Endodermal cell (in vitro differentiated cells): ENCODE data around the gene R3HCC1L. TPM values are rescaled to one million over a fixed set of nuclear protein-coding genes. Genes with fewer than 3 reads are reported as not detected.

Source experiments
- DNase-seq: peaks from one replicate; pipeline ENCODE4 v3.0.0-alpha.2; 2017
- H3K27ac ChIP-seq: 2 replicates; pipeline ENCODE4 v1.5.1; 2013; ENCODE audit warnings: mild to moderate bottlenecking, low read depth, low read length, moderate library complexity
- H3K27me3 ChIP-seq: 2 replicates; pipeline ENCODE4 v1.6.1; 2013; ENCODE audit warnings: mild to moderate bottlenecking, low read length, moderate library complexity; ENCODE audit not compliant: insufficient read depth, control insufficient read depth, poor library complexity, severe bottlenecking
- H3K36me3 ChIP-seq: 2 replicates; pipeline ENCODE4 v1.7.0; 2013; ENCODE audit warnings: mild to moderate bottlenecking, low read length, moderate library complexity; ENCODE audit not compliant: control insufficient read depth, insufficient read depth
- H3K4me1 ChIP-seq: one replicate; pipeline ENCODE4 v1.7.0; 2013; ENCODE audit warnings: low read length; ENCODE audit not compliant: control insufficient read depth, insufficient read depth
- H3K4me3 ChIP-seq: 2 replicates; pipeline ENCODE4 v1.5.1; 2013; ENCODE audit warnings: mild to moderate bottlenecking, low read length, moderate library complexity
- H3K9ac ChIP-seq: 2 replicates; pipeline ENCODE4 v1.6.1; 2013; ENCODE audit warnings: mild to moderate bottlenecking, low read length, moderate library complexity; ENCODE audit not compliant: poor library complexity, severe bottlenecking; ENCODE audit errors: extremely low read depth
- H3K9me3 ChIP-seq: 2 replicates; pipeline ENCODE4 v1.6.1; 2013; ENCODE audit warnings: mild to moderate bottlenecking, low read length, moderate library complexity; ENCODE audit not compliant: control insufficient read depth
- H3K27ac Mint-ChIP-seq: 2 replicates; pipeline ENCODE4 v1.8.0; 2020; ENCODE audit warnings: mixed read lengths
- H3K27me3 Mint-ChIP-seq: 2 replicates; pipeline ENCODE4 v1.8.0; 2021; ENCODE audit warnings: mild to moderate bottlenecking, mixed read lengths; ENCODE audit not compliant: insufficient read depth
- H3K36me3 Mint-ChIP-seq: 2 replicates; pipeline ENCODE4 v1.8.0; 2020; ENCODE audit warnings: low read depth, mixed read lengths
- H3K4me1 Mint-ChIP-seq: 2 replicates; pipeline ENCODE4 v1.8.0; 2020; ENCODE audit warnings: mixed read lengths
- H3K4me3 Mint-ChIP-seq: 2 replicates; pipeline ENCODE4 v1.8.0; 2020; ENCODE audit warnings: mild to moderate bottlenecking, moderate library complexity, mixed read lengths
- H3K9me3 Mint-ChIP-seq: 2 replicates; pipeline ENCODE4 v1.8.0; 2020; ENCODE audit warnings: mild to moderate bottlenecking, mixed read lengths
- WGBS, 2 experiments: methylation state at CpG; one replicate each; pipeline versions ENCODE4 v1.1.5 to v1.1.7; 2013; ENCODE audit warnings: missing lambda C conversion rate in 2 of 2, mixed read lengths in 1 of 2; ENCODE audit not compliant: insufficient coverage in 1 of 2, insufficient read length in 1 of 2; 5-methylcytosine and 5-hydroxymethylcytosine counted together
- total RNA-seq, 2 donors: library from RNA; stranded (reverse); fragmentation: NEBNext Ultra II Directional in 1 of 2; extraction: Animal tissue kit (Norgen Biotek cat#: 25700) in 1 of 2; gene quantifications; 2 replicates in 1 of 2; 3 replicates in 1 of 2; pipeline ENCODE4 v1.2.1, GENCODE V29; 2021
- TF ChIP-seq, protein P1 (sequence below): fragments of 200-600 bp; sonication (generic); conservative IDR thresholded peaks from 2 replicates; pipeline ENCODE4 v1.5.0; 2021; ENCODE audit warnings: antibody characterized with exemption, mild to moderate bottlenecking

Gene R3HCC1L
- total RNA-seq, 2 donors from 2014 or later = 16.1 to 18.1 TPM

GRCh38 chr10:98286419-98286818, 152.0 kb downstream of the R3HCC1L start:
- H3K9ac ChIP-seq = no peak overlapping the region
- no peaks in the 10 kb centered on the region for H3K27me3 ChIP-seq
- no peak overlapping the region for H3K4me3 ChIP-seq
- H3K36me3 ChIP-seq = no peaks in the 10 kb centered on the region
- H3K4me1 Mint-ChIP-seq = no peaks in the 10 kb centered on the region
- no peaks in the 10 kb centered on the region for H3K36me3 Mint-ChIP-seq
- 89 to 90% methylated on average over 10 to 12 of the region's 12 CpGs for WGBS, 2 experiments
- no peak overlapping the region for H3K27ac ChIP-seq
- no peak overlapping the region for H3K27ac Mint-ChIP-seq
- TF ChIP-seq, protein P1, sequence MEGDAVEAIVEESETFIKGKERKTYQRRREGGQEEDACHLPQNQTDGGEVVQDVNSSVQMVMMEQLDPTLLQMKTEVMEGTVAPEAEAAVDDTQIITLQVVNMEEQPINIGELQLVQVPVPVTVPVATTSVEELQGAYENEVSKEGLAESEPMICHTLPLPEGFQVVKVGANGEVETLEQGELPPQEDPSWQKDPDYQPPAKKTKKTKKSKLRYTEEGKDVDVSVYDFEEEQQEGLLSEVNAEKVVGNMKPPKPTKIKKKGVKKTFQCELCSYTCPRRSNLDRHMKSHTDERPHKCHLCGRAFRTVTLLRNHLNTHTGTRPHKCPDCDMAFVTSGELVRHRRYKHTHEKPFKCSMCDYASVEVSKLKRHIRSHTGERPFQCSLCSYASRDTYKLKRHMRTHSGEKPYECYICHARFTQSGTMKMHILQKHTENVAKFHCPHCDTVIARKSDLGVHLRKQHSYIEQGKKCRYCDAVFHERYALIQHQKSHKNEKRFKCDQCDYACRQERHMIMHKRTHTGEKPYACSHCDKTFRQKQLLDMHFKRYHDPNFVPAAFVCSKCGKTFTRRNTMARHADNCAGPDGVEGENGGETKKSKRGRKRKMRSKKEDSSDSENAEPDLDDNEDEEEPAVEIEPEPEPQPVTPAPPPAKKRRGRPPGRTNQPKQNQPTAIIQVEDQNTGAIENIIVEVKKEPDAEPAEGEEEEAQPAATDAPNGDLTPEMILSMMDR = no peak
- peaks cover 3% of the 10 kb centered on the region for H3K27me3 Mint-ChIP-seq
- H3K9me3 Mint-ChIP-seq = no peaks in the 10 kb centered on the region
- no peak for DNase-seq
- H3K9me3 ChIP-seq = no peaks in the 10 kb centered on the region
- no peak overlapping the region for H3K4me3 Mint-ChIP-seq
- H3K4me1 ChIP-seq = no peaks in the 10 kb centered on the region

DNA sequence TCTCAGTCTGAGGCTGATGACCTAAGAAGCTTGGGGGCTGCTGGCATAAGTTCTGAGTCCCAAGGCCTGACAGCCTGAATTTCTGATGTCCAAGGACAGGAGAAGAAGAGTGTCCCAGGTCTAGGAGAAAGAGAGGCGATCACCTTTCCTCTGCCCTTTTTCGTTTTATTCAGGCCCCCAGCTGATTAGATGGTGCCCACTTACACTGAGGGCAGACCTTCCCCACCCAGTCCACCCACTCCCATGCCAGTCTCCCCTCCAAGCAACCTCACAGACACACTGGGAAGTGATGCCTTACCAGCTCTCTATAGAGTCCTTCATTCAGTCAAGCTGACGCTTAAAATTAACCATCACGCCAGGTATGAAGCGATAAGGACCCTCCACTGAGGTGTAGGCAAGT, 152.9 kb downstream of the R3HCC1L start:
- Histone ChIP-seq H3K9me3 (no peaks in the 10 kb centered on the region), H3K9ac (no peak overlapping the region), H3K36me3 (no peaks in the 10 kb centered on the region), H3K4me1 (no peaks in the 10 kb centered on the region), H3K27me3 (no peaks in the 10 kb centered on the region), H3K4me3 (no peak overlapping the region), H3K27ac (no peak overlapping the region)
- no peak for DNase-seq
- Mint-ChIP-seq H3K4me3 (no peak overlapping the region), H3K36me3 (no peaks in the 10 kb centered on the region), H3K9me3 (no peaks in the 10 kb centered on the region), H3K4me1 (no peaks in the 10 kb centered on the region), H3K27ac (no peak overlapping the region), H3K27me3 (no peaks in the 10 kb centered on the region)
- TF ChIP-seq, protein P1 = no peak
- 93 to 100% methylated on average over 2 to 5 of the region's 5 CpGs for WGBS, 2 experiments

DNA sequence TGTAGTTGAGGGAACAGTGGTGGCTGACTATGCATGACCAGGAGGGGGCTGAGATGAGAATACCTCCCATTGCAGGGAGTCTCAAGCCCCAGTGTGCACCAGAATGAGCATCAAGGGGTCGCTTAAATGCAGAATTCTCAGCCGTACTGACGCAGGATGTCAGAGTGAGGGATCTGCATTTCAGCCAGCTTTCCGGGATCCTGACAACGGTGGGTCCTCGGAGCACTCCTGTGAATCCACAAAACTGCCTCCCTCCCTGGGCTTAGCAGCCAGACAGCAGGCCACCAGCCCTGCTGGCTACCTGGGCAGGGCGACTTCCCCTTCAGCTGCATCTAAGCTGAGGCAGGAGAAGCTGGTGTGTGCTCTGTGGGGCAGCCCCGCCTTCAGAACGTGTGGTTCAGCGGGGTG, 155.3 kb downstream of the R3HCC1L start:
- Mint-ChIP-seq H3K27me3 (no peaks in the 10 kb centered on the region), H3K27ac (no peak overlapping the region), H3K4me3 (no peak overlapping the region), H3K36me3 (no peaks in the 10 kb centered on the region), H3K9me3 (no peaks in the 10 kb centered on the region), H3K4me1 (no peaks in the 10 kb centered on the region)
- Histone ChIP-seq H3K36me3 (no peaks in the 10 kb centered on the region), H3K27me3 (no peaks in the 10 kb centered on the region), H3K27ac (no peak overlapping the region), H3K9me3 (no peaks in the 10 kb centered on the region), H3K4me3 (no peak overlapping the region), H3K9ac (no peak overlapping the region), H3K4me1 (no peaks in the 10 kb centered on the region)
- DNase-seq = peak; percentile 74
- 57 to 73% methylated on average over 8 to 10 of the region's 10 CpGs for WGBS, 2 experiments
- TF ChIP-seq, protein P1 = peak; percentile 50
